HepG2 (cell line): ENCODE measurements around the gene PDE9A. TPM values are rescaled to one million over a fixed set of nuclear protein-coding genes. Genes with fewer than 3 reads are reported as not detected.

Experiments
- ARID5B ChIP-seq: IDR thresholded peaks from 2 replicates; pipeline ENCODE4 v1.4.0; 2020; ENCODE audit warnings: mild to moderate bottlenecking, missing genetic modification reagents
- ASH2L ChIP-seq: fragments of 300-600, 200-600 bp; sonication (generic); IDR thresholded peaks from 2 replicates; pipeline ENCODE4 v1.7.0; 2017; ENCODE audit warnings: low read depth, mild to moderate bottlenecking, moderate library complexity, mixed read lengths, low read length; ENCODE audit not compliant: insufficient read length
- ATF1 ChIP-seq: IDR thresholded peaks from 2 replicates; pipeline ENCODE4 v1.6.1; 2016; ENCODE audit warnings: mild to moderate bottlenecking, control low read depth
- CREM ChIP-seq, 2 experiments: sonication (generic) in 1 of 2; formaldehyde crosslinking in 1 of 2; IDR thresholded peaks; 2 replicates each; pipeline versions ENCODE4 v1.4.0 to v1.6.1; 2016 to 2020; ENCODE audit warnings: antibody characterized with exemption in 1 of 2, mild to moderate bottlenecking in 1 of 2, missing genetic modification reagents in 1 of 2
- FOXA1 ChIP-seq, 2 experiments: fragments of 450-650 bp in 1 of 2; sonication (generic) in 1 of 2; formaldehyde crosslinking in 1 of 2; IDR thresholded peaks; 2 replicates each; pipeline versions ENCODE4 v1.4.0 to v1.6.1; 2016 to 2020; ENCODE audit warnings: missing genetic modification reagents in 1 of 2
- FOXJ3 ChIP-seq: sonication (generic); formaldehyde crosslinking; IDR thresholded peaks from 2 replicates; pipeline ENCODE4 v1.4.0; 2020; ENCODE audit warnings: missing genetic modification reagents, mild to moderate bottlenecking, borderline replicate concordance
- FOXK1 ChIP-seq: sonication (generic); formaldehyde crosslinking; IDR thresholded peaks from 2 replicates; pipeline ENCODE4 v1.4.0; 2020; ENCODE audit warnings: low read depth, missing genetic modification reagents, borderline replicate concordance
- FOXO1 ChIP-seq: sonication (generic); formaldehyde crosslinking; IDR thresholded peaks from 2 replicates; pipeline ENCODE4 v1.4.0; 2020; ENCODE audit warnings: missing genetic modification reagents
- HIVEP1 ChIP-seq: sonication (generic); formaldehyde crosslinking; IDR thresholded peaks from 2 replicates; pipeline ENCODE4 v1.4.0; 2020; ENCODE audit warnings: mild to moderate bottlenecking, missing genetic modification reagents
- HNRNPUL1 ChIP-seq: fragments of 200-400 bp; formaldehyde crosslinking; IDR thresholded peaks from 2 replicates; pipeline ENCODE4 v1.6.1; 2017; ENCODE audit warnings: low read depth, mild to moderate bottlenecking, low read length, moderate library complexity
- HOXA3 ChIP-seq: sonication (generic); formaldehyde crosslinking; IDR thresholded peaks from 2 replicates; pipeline ENCODE4 v1.5.0; 2020; ENCODE audit warnings: missing genetic modification reagents
- JUN ChIP-seq: sonication (generic); formaldehyde crosslinking; IDR thresholded peaks from 2 replicates; pipeline ENCODE4 v1.4.0; 2020; ENCODE audit warnings: mild to moderate bottlenecking, missing genetic modification reagents
- MEIS1 ChIP-seq: sonication (generic); formaldehyde crosslinking; IDR thresholded peaks from 2 replicates; pipeline ENCODE4 v1.9.0; 2021; ENCODE audit warnings: mild to moderate bottlenecking, missing genetic modification reagents, moderate library complexity, borderline replicate concordance
- MIER2 ChIP-seq: IDR thresholded peaks from 2 replicates; pipeline ENCODE4 v1.6.1; 2016; ENCODE audit warnings: missing biosample characterization, missing genetic modification reagents
- MZF1 ChIP-seq: sonication (generic); formaldehyde crosslinking; IDR thresholded peaks from 2 replicates; pipeline ENCODE4 v1.8.1; 2023; ENCODE audit warnings: mild to moderate bottlenecking, missing genetic modification reagents, borderline replicate concordance
- POGK ChIP-seq: sonication (generic); formaldehyde crosslinking; conservative IDR thresholded peaks from 2 replicates; pipeline ENCODE4 v1.8.0; 2022; ENCODE audit warnings: mild to moderate bottlenecking, moderate library complexity, missing genetic modification reagents
- POLR2A ChIP-seq, 2 experiments: IDR thresholded peaks; 2 replicates each; pipeline ENCODE4 v1.6.1; 2011; ENCODE audit warnings: low read depth in 2 of 2, low read length in 2 of 2, mild to moderate bottlenecking in 1 of 2, moderate library complexity in 1 of 2; ENCODE audit not compliant: insufficient read depth in 1 of 2
- RARA ChIP-seq: IDR thresholded peaks from 2 replicates; pipeline ENCODE4 v1.6.1; 2016; ENCODE audit warnings: missing genetic modification reagents, missing compliant biosample characterization
- THAP11 ChIP-seq: IDR thresholded peaks from 2 replicates; pipeline ENCODE4 v1.6.1; 2016; ENCODE audit warnings: missing biosample characterization, missing genetic modification reagents
- ZBTB21 ChIP-seq: sonication (generic); formaldehyde crosslinking; IDR thresholded peaks from 2 replicates; pipeline ENCODE4 v1.4.0; 2020; ENCODE audit warnings: missing genetic modification reagents
- ZGPAT ChIP-seq: IDR thresholded peaks from 2 replicates; pipeline ENCODE4 v1.6.1; 2016; ENCODE audit warnings: mild to moderate bottlenecking
- ZNF382 ChIP-seq: sonication (generic); formaldehyde crosslinking; IDR thresholded peaks from 2 replicates; pipeline ENCODE4 v1.5.0; 2020; ENCODE audit warnings: missing genetic modification reagents, mild to moderate bottlenecking, borderline replicate concordance
- ZNF577 ChIP-seq: sonication (generic); formaldehyde crosslinking; IDR thresholded peaks from 2 replicates; pipeline ENCODE4 v1.4.0; 2020; ENCODE audit warnings: mild to moderate bottlenecking, low read depth, missing genetic modification reagents, borderline replicate concordance
- ZNF781 ChIP-seq: sonication (generic); formaldehyde crosslinking; IDR thresholded peaks from 2 replicates; pipeline ENCODE4 v1.5.1; 2020; ENCODE audit warnings: borderline replicate concordance, mild to moderate bottlenecking, missing genetic modification reagents; ENCODE audit errors: not compliant biosample characterization
- polyA plus RNA-seq, 8 experiments: library from polyadenylated mRNA; depleted of rRNA in 3 of 8; stranded (reverse) in 7 of 8; unstranded in 1 of 8; fragments of >200 nt; fragmentation: Illumina TruSeq in 4 of 8; extraction: Trizol in 4 of 8; gene quantifications; 2 replicates each; pipeline versions ENCODE4 v1.2.1 to v1.2.3, GENCODE V29; 2011 to 2016; ENCODE audit warnings: low read depth in 4 of 8, missing spikeins in 1 of 8, mixed read lengths in 1 of 8; ENCODE audit not compliant: insufficient read depth in 1 of 8
- total RNA-seq, 5 experiments: library from RNA; depleted of rRNA; stranded (reverse); fragments of >200 nt; fragmentation: Illumina TruSeq; extraction: Trizol; gene quantifications; 2 replicates each; pipeline ENCODE4 v1.2.3, GENCODE V29; 2016; ENCODE audit warnings: low read depth in 1 of 5

Gene PDE9A
- total and polyA plus RNA-seq, 2 of the 13 experiments (the other 11 are each of a cell fraction or from before 2014, with no cell fraction given), result 4.6 to 19.7 TPM

- TF ChIP-seq THAP11 (no peak), ZGPAT (CRISPR knock-in tag) (peak; percentile 71), ATF1 (CRISPR knock-in tag) (peak; percentile 66; the same call in 1 of the 2 replicates), FOXA1 (IDR thresholded peaks at IDR 0.05) (peak; percentile 89), FOXA1 (CRISPR knock-in tag; IDR thresholded peaks at IDR 0.05) (peak; percentile 93), CREM (IDR thresholded peaks at IDR 0.05) (peak; percentile 85), CREM (CRISPR knock-in tag; IDR thresholded peaks at IDR 0.05) (no peak), ASH2L (peak; percentile 55), MIER2 (CRISPR knock-in tag) (no peak), POLR2A (IDR thresholded peaks at IDR 0.05; ENCODE audit: insufficient read depth in 1 of 2, low read depth in 2 of 2, low read length in 2 of 2) (no peak), ZBTB21 (CRISPR knock-in tag) (peak; percentile 62; the same call in 1 of the 2 replicates), HIVEP1 (CRISPR knock-in tag) (no peak), FOXK1 (peak; percentile 56; the same call in 1 of the 2 replicates), RARA (CRISPR knock-in tag) (peak; percentile 82), MZF1 (CRISPR knock-in tag) (no peak), POGK (CRISPR knock-in tag) (peak; percentile 46; the same call in 1 of the 2 replicates), FOXO1 (CRISPR knock-in tag) (peak; percentile 41; the same call in 1 of the 2 replicates), ARID5B (CRISPR knock-in tag) (peak; percentile 94), HNRNPUL1 (peak; percentile 95), ZNF781 (no peak), MEIS1 (CRISPR knock-in tag) (peak; percentile 94), JUN (CRISPR knock-in tag) (0 out of 2 replicates have a peak, but pooled peaks have one; percentile 61), ZNF577 (CRISPR knock-in tag) (no peak), HOXA3 (no peak), ZNF382 (CRISPR knock-in tag) (no peak), FOXJ3 (CRISPR knock-in tag) (peak; percentile 64; the same call in 1 of the 2 replicates)
Observed at GRCh38 chr21:42734323-42734971, 81.0 kb downstream of the PDE9A start (continued).
